ENCODE measurements around the gene SDK2.
A peak's percentile ranks its signal among the peaks of the same experiment; 100 is the strongest.

The SDK2 gene

GRCh38 chr17:73610331-73610911 is 33.8 kb downstream of the SDK2 start:
- DNase-seq (ENCODE audit: low spot score): no peak

- no peak for DNase-seq (ENCODE audit: low spot score)
Measured at GRCh38 chr17:73609758-73610157, 34.5 kb downstream of the SDK2 start.

GRCh38 chr17:73609060-73609459 is 35.2 kb downstream of the SDK2 start:
- DNase-seq (ENCODE audit: low spot score): no peak

GRCh38 chr17:73605444-73605843 is 38.8 kb downstream of the SDK2 start:
- DNase-seq (ENCODE audit: low spot score): no peak

GRCh38 chr17:73604476-73604875 is 39.8 kb downstream of the SDK2 start:
- DNase-seq (ENCODE audit: low spot score): no peak

GRCh38 chr17:73603971-73604370 is 40.3 kb downstream of the SDK2 start:
- no peak for DNase-seq (ENCODE audit: low spot score)

GRCh38 chr17:73600103-73600871 is 44.0 kb downstream of the SDK2 start:
- no peak for DNase-seq (ENCODE audit: low spot score)

GRCh38 chr17:73599599-73599998 is 44.6 kb downstream of the SDK2 start:
- no peak for DNase-seq (ENCODE audit: low spot score)

- no peak for DNase-seq (ENCODE audit: low spot score)
Measured at GRCh38 chr17:73598212-73598611, 46.0 kb downstream of the SDK2 start.

- no peak for DNase-seq (ENCODE audit: low spot score)
Measured at GRCh38 chr17:73595931-73596330, 48.3 kb downstream of the SDK2 start.

- no peak for DNase-seq (ENCODE audit: low spot score)
Measured at GRCh38 chr17:73595479-73595878, 48.8 kb downstream of the SDK2 start.

GRCh38 chr17:73595068-73595467 is 49.2 kb downstream of the SDK2 start:
- DNase-seq (ENCODE audit: low spot score): no peak

GRCh38 chr17:73594598-73594997 is 49.6 kb downstream of the SDK2 start:
- DNase-seq (ENCODE audit: low spot score): no peak

- DNase-seq (ENCODE audit: low spot score): no peak
Measured at GRCh38 chr17:73594025-73594424, 50.2 kb downstream of the SDK2 start.

- peak; percentile 8 for DNase-seq (ENCODE audit: low spot score)
Measured at GRCh38 chr17:73593249-73593965, 50.8 kb downstream of the SDK2 start.

GRCh38 chr17:73592501-73592961 is 51.7 kb downstream of the SDK2 start:
- DNase-seq (ENCODE audit: low spot score): peak; percentile 17

GRCh38 chr17:73592079-73592415 is 52.2 kb downstream of the SDK2 start:
- no peak for DNase-seq (ENCODE audit: low spot score)

- peak; percentile 79 for DNase-seq (ENCODE audit: low spot score)
Measured at GRCh38 chr17:73591296-73592078, 52.8 kb downstream of the SDK2 start.

- no peak for DNase-seq (ENCODE audit: low spot score)
Measured at GRCh38 chr17:73589363-73589980, 54.8 kb downstream of the SDK2 start.

GRCh38 chr17:73588891-73589290 is 55.4 kb downstream of the SDK2 start:
- DNase-seq (ENCODE audit: low spot score): no peak

GRCh38 chr17:73588301-73588846 is 55.9 kb downstream of the SDK2 start:
- no peak for DNase-seq (ENCODE audit: low spot score)
